T1000 (cell line): ENCODE measurements around the gene NAV2.

Source experiments
- DNase-seq: peaks from one replicate; lab custom pipeline; 2025; ENCODE audit warnings: mixed read lengths; lab: John Stamatoyannopoulos, UW

NAV2 gene

GRCh38 chr11:20023082-20023426, 310.4 kb downstream of the NAV2 start:
- DNase-seq, result no peak

- DNase-seq, result no peak
Observed at GRCh38 chr11:20024172-20024935, 311.7 kb downstream of the NAV2 start.

- DNase-seq, result no peak
Observed at GRCh38 chr11:20025332-20025840, 312.7 kb downstream of the NAV2 start.

- no peak for DNase-seq
Observed at GRCh38 chr11:20026629-20027555, 314.3 kb downstream of the NAV2 start.

- DNase-seq, result no peak
Observed at GRCh38 chr11:20027556-20028013, 314.9 kb downstream of the NAV2 start.

- no peak for DNase-seq
Observed at GRCh38 chr11:20029193-20029592, 316.6 kb downstream of the NAV2 start.

- no peak for DNase-seq
Observed at GRCh38 chr11:20030472-20030871, 317.8 kb downstream of the NAV2 start.

- peak; percentile 20 for DNase-seq
Observed at GRCh38 chr11:20031155-20032001, 318.7 kb downstream of the NAV2 start.

- DNase-seq, result no peak
Observed at GRCh38 chr11:20032127-20032526, 319.5 kb downstream of the NAV2 start.

- no peak for DNase-seq
Observed at GRCh38 chr11:20032577-20033260, 320.1 kb downstream of the NAV2 start.

- no peak for DNase-seq
Observed at GRCh38 chr11:20033806-20034205, 321.2 kb downstream of the NAV2 start.

- DNase-seq, result no peak
Observed at GRCh38 chr11:20034941-20035340, 322.3 kb downstream of the NAV2 start.

GRCh38 chr11:20035375-20035700, 322.7 kb downstream of the NAV2 start:
- no peak for DNase-seq

GRCh38 chr11:20035701-20036601, 323.3 kb downstream of the NAV2 start:
- DNase-seq, result peak; percentile 64

- no peak for DNase-seq
Observed at GRCh38 chr11:20036626-20037335, 324.1 kb downstream of the NAV2 start.

- no peak for DNase-seq
Observed at GRCh38 chr11:20037396-20038153, 324.9 kb downstream of the NAV2 start.

GRCh38 chr11:20038412-20038811, 325.8 kb downstream of the NAV2 start:
- DNase-seq, result no peak

GRCh38 chr11:20038972-20039371, 326.3 kb downstream of the NAV2 start:
- no peak for DNase-seq

GRCh38 chr11:20041499-20041898, 328.9 kb downstream of the NAV2 start:
- DNase-seq, result no peak
